Endothelial cell of umbilical vein (primary cell): ENCODE measurements around the gene RIGI. TPM values are rescaled to one million over a fixed set of nuclear protein-coding genes. Genes with fewer than 3 reads are reported as not detected.

Experiments
- BruUV-seq: library from RNA; stranded (reverse); fragments of 400-500 nt; replicated peaks from 2 replicates; lab custom pipeline; 2021; lab: Mats Ljungman, UMichigan
- CTCF ChIA-PET: fragments of 300-600, 350-600 bp; sonication (Branson Sonifier 250); formaldehyde crosslinking; loops from one replicate; lab custom pipeline; 2021; ENCODE audit warnings: antibody characterized with exemption, inconsistent platforms; lab: Charles Lee
- POLR2A ChIA-PET: fragments of 300-600, 350-600 bp; sonication (Branson Sonifier 250); formaldehyde crosslinking; loops from one replicate; lab custom pipeline; 2021; ENCODE audit warnings: antibody characterized with exemption, inconsistent platforms; lab: Charles Lee
- DNase-seq: peaks from one replicate; pipeline ENCODE4 v3.0.0-alpha.2; 2011; ENCODE audit warnings: low read depth, low spot score
- FAIRE-seq: peaks from 2 replicates; lab custom pipeline; 2011; peaks lifted over from hg19 to GRCh38; lab: Jason Lieb, UNC
- H2AFZ ChIP-seq: 2 replicates; pipeline ENCODE4 v1.6.0; 2012; ENCODE audit warnings: low read depth, low read length, control low read depth, inconsistent platforms
- H3K27ac ChIP-seq: 2 replicates; pipeline ENCODE4 v1.5.1; 2011; ENCODE audit warnings: low read depth, mild to moderate bottlenecking, control low read depth, low read length, moderate library complexity; ENCODE audit not compliant: insufficient read depth
- H3K27me3 ChIP-seq, 2 experiments: 2 replicates each; pipeline versions ENCODE4 v1.6.0 to v1.6.1; 2011; ENCODE audit warnings: low read length in 2 of 2, mixed read lengths in 1 of 2; ENCODE audit not compliant: control insufficient read depth in 2 of 2, insufficient read depth in 2 of 2
- H3K36me3 ChIP-seq, 2 experiments: 2 replicates in 1 of 2; 3 replicates in 1 of 2; pipeline ENCODE4 v1.5.1; 2011; ENCODE audit warnings: low read length in 2 of 2, mild to moderate bottlenecking in 1 of 2, moderate library complexity in 1 of 2; ENCODE audit not compliant: control insufficient read depth in 2 of 2, insufficient read depth in 2 of 2; ENCODE audit errors: extremely low read depth in 1 of 2
- H3K4me1 ChIP-seq: 3 replicates; pipeline ENCODE4 v1.5.1; 2011; ENCODE audit warnings: mild to moderate bottlenecking, low read length; ENCODE audit not compliant: control insufficient read depth, insufficient read depth; ENCODE audit errors: extremely low read depth
- H3K4me2 ChIP-seq: 2 replicates; pipeline ENCODE4 v1.6.1; 2011; ENCODE audit warnings: low read length, control low read depth, mixed read lengths; ENCODE audit not compliant: insufficient read depth
- H3K4me3 ChIP-seq, 3 experiments: fragments of 200-600 bp in 1 of 3; sonication (generic), shearing (Covaris generic) in 1 of 3; replicated peaks in 1 of 3; 2 replicates each; pipeline ENCODE4 v1.5.1; 2011 to 2016; ENCODE audit warnings: control low read depth in 3 of 3, low read length in 3 of 3, mild to moderate bottlenecking in 2 of 3, inconsistent platforms in 1 of 3, low read depth in 1 of 3, moderate library complexity in 1 of 3; ENCODE audit not compliant: insufficient read depth in 1 of 3
- H3K79me2 ChIP-seq: 2 replicates; pipeline ENCODE4 v1.6.0; 2012; ENCODE audit warnings: low read length, inconsistent platforms; ENCODE audit not compliant: control insufficient read depth, insufficient read depth
- H3K9ac ChIP-seq: replicated peaks from 2 replicates; pipeline ENCODE3; 2011; ENCODE audit warnings: low read length, control low read depth; ENCODE audit not compliant: insufficient read depth; ENCODE audit errors: extremely low read depth
- H3K9me1 ChIP-seq: replicated peaks from 3 replicates; pipeline ENCODE4 v1.6.0; 2011; ENCODE audit warnings: mild to moderate bottlenecking, low read length; ENCODE audit not compliant: control insufficient read depth, insufficient read depth; ENCODE audit errors: extremely low read depth
- H3K9me3 ChIP-seq: replicated peaks from 2 replicates; pipeline ENCODE4 v1.5.1; 2012; ENCODE audit warnings: low read length, inconsistent platforms; ENCODE audit not compliant: control insufficient read depth, insufficient read depth
- H4K20me1 ChIP-seq: replicated peaks from 2 replicates; pipeline ENCODE3; 2011; ENCODE audit warnings: mild to moderate bottlenecking, low read length; ENCODE audit not compliant: control insufficient read depth, insufficient read depth; ENCODE audit errors: extremely low read depth
- EZH2 ChIP-seq: IDR thresholded peaks from 2 replicates; pipeline ENCODE4 v1.6.1; 2012; ENCODE audit warnings: borderline replicate concordance, low read depth, mild to moderate bottlenecking, moderate library complexity, low read length, inconsistent platforms; ENCODE audit not compliant: severe bottlenecking
- GATA2 ChIP-seq: IDR thresholded peaks from 2 replicates; pipeline ENCODE4 v1.7.0; 2011; ENCODE audit warnings: low read depth, mild to moderate bottlenecking, moderate library complexity, mixed read lengths, low read length; ENCODE audit not compliant: insufficient read length, insufficient read depth
- JUN ChIP-seq: IDR thresholded peaks from 2 replicates; pipeline ENCODE4 v1.6.1; 2011; ENCODE audit warnings: borderline replicate concordance, low read depth; ENCODE audit not compliant: insufficient read length, insufficient read depth
- POLR2AphosphoS5 ChIP-seq: IDR thresholded peaks from 2 replicates; pipeline ENCODE4 v1.6.1; 2012; ENCODE audit warnings: low read depth, mild to moderate bottlenecking, control low read depth, low read length, moderate library complexity; ENCODE audit not compliant: insufficient read depth
- dilution Hi-C: fragments of 300-500 bp; cut with MboI; formaldehyde crosslinking; loops from one replicate; pipeline ENCODE4 v1.15.0; 2019; ENCODE audit warnings: low sequenced_read_pairs; ENCODE audit not compliant: extremely low pct_ligation_motif_present
- intact Hi-C: fragments of 100-400 bp; cut with micrococcal nuclease; formaldehyde crosslinking; loops from one replicate; pipeline ENCODE4 v1.10.0; 2022
- polyA plus RNA-seq, 4 experiments: library from polyadenylated mRNA; depleted of rRNA in 3 of 4; stranded (reverse) in 3 of 4; unstranded in 1 of 4; fragments of >200 nt; gene quantifications; 2 replicates each; pipeline versions ENCODE4 v1.2.1 to v1.2.3, GENCODE V29; 2011 to 2012; ENCODE audit warnings: missing spikeins in 1 of 4
- total RNA-seq: library from RNA; stranded (reverse); gene quantifications from 2 replicates; pipeline ENCODE4 v1.2.3, GENCODE V29; 2021
- TF ChIP-seq, protein P1 (sequence below), 2 donors: IDR thresholded peaks; 1 replicate in 1 of 2; 2 replicates in 1 of 2; pipeline ENCODE4 v1.5.1; 2011; ENCODE audit warnings: low read length in 2 of 2, mild to moderate bottlenecking in 2 of 2, moderate library complexity in 2 of 2, control low read depth in 1 of 2, inconsistent platforms in 1 of 2, low read depth in 1 of 2; ENCODE audit not compliant: insufficient read depth in 1 of 2; ENCODE audit errors: extremely low read depth in 1 of 2

RIGI gene
- total and polyA plus RNA-seq, 2 donors (not counting 3 experiments of a cell fraction or from before 2014, with no cell fraction given), result 4.5 to 13.3 TPM

DNA sequence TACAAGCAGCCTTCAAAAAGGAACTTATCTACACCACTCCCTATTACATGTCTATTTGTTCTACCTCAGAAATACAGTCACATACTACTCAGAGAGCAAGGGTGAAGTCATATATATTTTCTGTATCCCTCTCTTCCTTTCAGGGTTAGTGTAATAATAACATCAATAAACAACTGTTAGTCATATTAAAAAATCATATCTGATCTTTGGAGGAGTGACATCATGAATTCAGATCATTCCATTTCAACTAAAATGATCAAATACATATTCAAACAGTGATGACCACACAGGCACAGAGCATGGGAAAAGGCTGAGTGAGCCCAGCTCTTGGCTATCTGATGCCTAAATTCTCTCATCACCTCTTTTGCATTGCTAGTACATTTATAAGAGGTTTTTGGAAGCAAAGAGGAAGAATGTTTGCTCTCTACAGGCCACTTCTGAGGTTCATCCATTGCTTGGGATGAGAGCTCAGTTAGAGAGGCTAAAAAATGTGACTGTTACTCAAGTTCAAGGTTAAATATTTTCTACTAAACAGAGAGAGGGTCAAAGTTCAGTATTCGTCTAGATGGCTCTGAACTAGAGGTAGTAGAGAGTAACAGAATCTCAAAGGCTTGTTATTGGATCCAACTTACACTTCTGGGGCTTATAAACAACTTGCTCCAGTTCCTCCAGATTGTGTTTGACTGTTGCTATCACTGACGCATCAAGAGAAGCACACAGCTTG, 39.0 kb downstream of the RIGI start:
- no peak overlapping the region for H2AFZ ChIP-seq
- no peaks in the 10 kb centered on the region for H3K9me1 ChIP-seq
- no peaks in the 10 kb centered on the region for H3K79me2 ChIP-seq
- H3K36me3 ChIP-seq, result peaks cover 7 to 25% of the 10 kb centered on the region in 2 experiments
- no peaks in the 10 kb centered on the region for H3K9me3 ChIP-seq
- no peaks in the 10 kb centered on the region for H3K27me3 ChIP-seq
- no peaks in the 10 kb centered on the region for H3K4me1 ChIP-seq
- DNase-seq, result peak; percentile 21
- H3K9ac ChIP-seq, result no peak overlapping the region
- TF ChIP-seq JUN, result no peak
- FAIRE-seq, result no peak
- POLR2A ChIA-PET, result interaction anchor here (0.6 kb wide), 1 partner anchor 65 kb away, joined by 9 read pairs; no protein-coding TSS in a partner anchor
- no peak overlapping the region for H3K4me2 ChIP-seq
- H4K20me1 ChIP-seq, result no peaks in the 10 kb centered on the region
- dilution Hi-C loops (no loop called here), intact Hi-C loops (no loop called here)
- CTCF ChIA-PET, result interaction anchor here (1.1 to 3.3 kb wide), 2 partner anchors 39 to 40 kb away, joined by 5 to 20 read pairs; partner anchors contain the start of gene RIGI
- H3K4me3 ChIP-seq, result no peak overlapping the region
- no TSS peak for BruUV-seq
- no peak overlapping the region for H3K27ac ChIP-seq

DNA sequence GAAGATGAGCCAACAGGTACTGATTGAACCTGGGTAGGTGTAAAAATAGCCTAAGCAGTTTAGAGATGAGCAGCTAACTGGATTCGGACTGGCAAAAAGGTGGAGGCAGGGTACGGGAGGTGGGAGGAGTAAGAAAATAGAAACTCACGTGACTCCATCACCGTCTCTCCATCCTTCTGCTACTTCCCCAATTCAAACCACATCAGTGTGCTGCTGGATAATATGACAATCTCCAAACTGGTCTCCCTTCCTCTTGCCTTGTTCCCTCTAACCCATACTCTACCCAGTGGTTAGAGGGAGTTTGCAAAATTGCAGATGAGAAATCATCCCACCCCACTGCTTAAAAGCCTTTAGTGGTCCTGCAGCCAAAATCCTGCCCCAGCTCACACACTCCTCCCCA, 42.7 kb downstream of the RIGI start:
- TF ChIP-seq EZH2 (no peak), GATA2 (no peak), POLR2AphosphoS5 (no peak)
- TF ChIP-seq, protein P1, sequence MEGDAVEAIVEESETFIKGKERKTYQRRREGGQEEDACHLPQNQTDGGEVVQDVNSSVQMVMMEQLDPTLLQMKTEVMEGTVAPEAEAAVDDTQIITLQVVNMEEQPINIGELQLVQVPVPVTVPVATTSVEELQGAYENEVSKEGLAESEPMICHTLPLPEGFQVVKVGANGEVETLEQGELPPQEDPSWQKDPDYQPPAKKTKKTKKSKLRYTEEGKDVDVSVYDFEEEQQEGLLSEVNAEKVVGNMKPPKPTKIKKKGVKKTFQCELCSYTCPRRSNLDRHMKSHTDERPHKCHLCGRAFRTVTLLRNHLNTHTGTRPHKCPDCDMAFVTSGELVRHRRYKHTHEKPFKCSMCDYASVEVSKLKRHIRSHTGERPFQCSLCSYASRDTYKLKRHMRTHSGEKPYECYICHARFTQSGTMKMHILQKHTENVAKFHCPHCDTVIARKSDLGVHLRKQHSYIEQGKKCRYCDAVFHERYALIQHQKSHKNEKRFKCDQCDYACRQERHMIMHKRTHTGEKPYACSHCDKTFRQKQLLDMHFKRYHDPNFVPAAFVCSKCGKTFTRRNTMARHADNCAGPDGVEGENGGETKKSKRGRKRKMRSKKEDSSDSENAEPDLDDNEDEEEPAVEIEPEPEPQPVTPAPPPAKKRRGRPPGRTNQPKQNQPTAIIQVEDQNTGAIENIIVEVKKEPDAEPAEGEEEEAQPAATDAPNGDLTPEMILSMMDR (IDR thresholded peaks at IDR 0.05; ENCODE audit: extremely low read depth in 1 of 2, insufficient read depth in 1 of 2, low read depth in 1 of 2, low read length in 2 of 2), result no peak

More for the DNA sequence above, 42.7 kb downstream of the RIGI start:
- H3K4me2 ChIP-seq, result no peak overlapping the region
- no peaks in the 10 kb centered on the region for H3K79me2 ChIP-seq
- FAIRE-seq, result no peak
- dilution Hi-C loops, result no loop called here
- no peak overlapping the region for H3K27ac ChIP-seq
- H4K20me1 ChIP-seq, result no peaks in the 10 kb centered on the region
- H3K4me1 ChIP-seq, result no peaks in the 10 kb centered on the region
- no peak for DNase-seq
- no TSS peak for BruUV-seq
- H3K4me3 ChIP-seq, result no peak overlapping the region
- H3K9ac ChIP-seq, result no peak overlapping the region
- no peaks in the 10 kb centered on the region for H3K9me3 ChIP-seq
- ChIA-PET CTCF (no interaction called here), POLR2A (no interaction called here)
- H3K36me3 ChIP-seq, result peaks cover 8 to 29% of the 10 kb centered on the region in 2 experiments
- no peak overlapping the region for H2AFZ ChIP-seq
- intact Hi-C loops, result no loop called here
- H3K27me3 ChIP-seq, result no peaks in the 10 kb centered on the region
- H3K9me1 ChIP-seq, result no peaks in the 10 kb centered on the region
